ENCODE data around the gene TOMT.

Gene TOMT

DNA sequence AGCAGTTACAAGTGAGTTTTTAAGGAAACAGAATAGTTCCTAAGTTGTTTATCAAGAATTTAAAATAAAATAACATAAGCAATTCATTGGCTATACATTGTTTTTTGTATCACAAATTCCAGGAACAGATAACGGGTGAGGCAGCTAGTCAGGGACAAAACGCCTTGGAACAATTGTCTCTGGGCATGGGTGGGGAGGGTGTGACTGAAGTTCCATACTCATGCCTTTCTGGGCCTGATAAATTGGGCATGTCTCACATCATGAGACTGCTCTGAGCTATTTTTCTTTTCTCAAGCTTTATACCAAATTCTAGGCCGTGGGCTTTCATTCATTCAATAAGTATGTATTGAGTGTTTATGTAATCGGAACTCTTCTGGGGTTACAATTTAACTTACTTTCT is 51.4 kb downstream of the TOMT start:
- Histone ChIP-seq H3K9me3 (no peaks in the 10 kb centered on the region), H3K4me1 (peaks cover 5% of the 10 kb centered on the region), H3K4me3 (ENCODE audit: low read depth, low read length) (no peak overlapping the region), H3K27me3 (no peaks in the 10 kb centered on the region), H3K36me3 (no peaks in the 10 kb centered on the region)
- DNase-seq, result no peak
- TF ChIP-seq, protein P1, sequence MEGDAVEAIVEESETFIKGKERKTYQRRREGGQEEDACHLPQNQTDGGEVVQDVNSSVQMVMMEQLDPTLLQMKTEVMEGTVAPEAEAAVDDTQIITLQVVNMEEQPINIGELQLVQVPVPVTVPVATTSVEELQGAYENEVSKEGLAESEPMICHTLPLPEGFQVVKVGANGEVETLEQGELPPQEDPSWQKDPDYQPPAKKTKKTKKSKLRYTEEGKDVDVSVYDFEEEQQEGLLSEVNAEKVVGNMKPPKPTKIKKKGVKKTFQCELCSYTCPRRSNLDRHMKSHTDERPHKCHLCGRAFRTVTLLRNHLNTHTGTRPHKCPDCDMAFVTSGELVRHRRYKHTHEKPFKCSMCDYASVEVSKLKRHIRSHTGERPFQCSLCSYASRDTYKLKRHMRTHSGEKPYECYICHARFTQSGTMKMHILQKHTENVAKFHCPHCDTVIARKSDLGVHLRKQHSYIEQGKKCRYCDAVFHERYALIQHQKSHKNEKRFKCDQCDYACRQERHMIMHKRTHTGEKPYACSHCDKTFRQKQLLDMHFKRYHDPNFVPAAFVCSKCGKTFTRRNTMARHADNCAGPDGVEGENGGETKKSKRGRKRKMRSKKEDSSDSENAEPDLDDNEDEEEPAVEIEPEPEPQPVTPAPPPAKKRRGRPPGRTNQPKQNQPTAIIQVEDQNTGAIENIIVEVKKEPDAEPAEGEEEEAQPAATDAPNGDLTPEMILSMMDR (IDR thresholded peaks at IDR 0.05; ENCODE audit: low read depth, low read length), result no peak

Measured in BE2C (cell line).